Measurements from ENCODE around the gene TNS1. TPM values are rescaled to one million over a fixed set of nuclear protein-coding genes. Genes with fewer than 3 reads are reported as not detected.

The TNS1 gene
- total RNA-seq, 1 experiment from 2014 or later: 3.4 TPM

- Mint-ChIP-seq H3K9me3 (no peaks in the 10 kb centered on the region), H3K36me3 (ENCODE audit: insufficient read depth in 1 of 3, low read depth in 3 of 3) (no peaks in the 10 kb centered on the region), H3K27ac (no peak overlapping the region), H3K4me3 (no peak overlapping the region), H3K27me3 (ENCODE audit: low read depth) (peaks cover 40% of the 10 kb centered on the region), H3K4me1 (peaks cover 9 to 12% of the 10 kb centered on the region in 2 experiments)
- Histone ChIP-seq H4K91ac (ENCODE audit: insufficient read length, low read depth, low read length) (no peak overlapping the region), H3K27me3 (ENCODE audit: insufficient read depth, low read length) (peaks cover 6% of the 10 kb centered on the region; the same call in 1 of the 2 replicates), H3K79me2 (ENCODE audit: insufficient read depth, low read length) (no peaks in the 10 kb centered on the region), H3K79me1 (ENCODE audit: insufficient read depth, low read depth, low read length, poor library complexity, severe bottlenecking) (no peaks in the 10 kb centered on the region), H2BK20ac (ENCODE audit: low read depth, low read length, poor library complexity, severe bottlenecking) (no peak overlapping the region), H2BK5ac (ENCODE audit: insufficient read length, low read length) (no peak overlapping the region), H3K18ac (ENCODE audit: insufficient read length, low read depth, low read length) (no peak overlapping the region), H3K23me2 (ENCODE audit: insufficient read length, low read depth, low read length, poor library complexity, severe bottlenecking) (peaks cover 8% of the 10 kb centered on the region), H3K9ac (ENCODE audit: extremely low read depth, insufficient read length, low read length) (no peak overlapping the region), H3K4me2 (ENCODE audit: insufficient read depth, insufficient read length, low read length) (no peak overlapping the region), H3K4me1 (ENCODE audit: insufficient read depth, low read length) (peaks cover 2% of the 10 kb centered on the region; the same call in 1 of the 2 replicates), H4K8ac (replicated peaks; ENCODE audit: insufficient read length, low read depth, low read length) (no peak overlapping the region), H3K9me3 (ENCODE audit: control insufficient read depth, low read depth, low read length) (no peaks in the 10 kb centered on the region), H4K5ac (ENCODE audit: insufficient read length, low read depth, low read length) (no peak overlapping the region), H2BK120ac (ENCODE audit: low read depth, low read length, poor library complexity, severe bottlenecking) (no peak overlapping the region), H2AFZ (ENCODE audit: low read length) (no peak overlapping the region), H4K20me1 (ENCODE audit: control insufficient read depth, insufficient read depth, insufficient read length) (no peaks in the 10 kb centered on the region), H2AK5ac (ENCODE audit: insufficient read length, low read length) (no peak overlapping the region), H3K56ac (ENCODE audit: insufficient read length, low read depth, low read length) (no peak overlapping the region), H2BK15ac (ENCODE audit: low read depth, low read length) (no peak overlapping the region), H3K4ac (ENCODE audit: low read depth, low read length) (no peak overlapping the region), H3T11ph (ENCODE audit: low read length) (no peak overlapping the region), H3K14ac (ENCODE audit: insufficient read depth, low read length) (no peak overlapping the region), H2BK12ac (ENCODE audit: insufficient read length, low read depth, low read length) (no peak overlapping the region), H3K23ac (ENCODE audit: insufficient read length, low read depth, low read length) (no peak overlapping the region), H3K27ac (ENCODE audit: insufficient read length, low read depth, low read length) (no peak overlapping the region)
- DNase-seq: no peak
- WGBS (ENCODE audit: extremely low coverage, insufficient read length, low lambda C conversion rate): no CpG with 5 or more reads among the region's 5 CpGs
- TF ChIP-seq, protein P1, sequence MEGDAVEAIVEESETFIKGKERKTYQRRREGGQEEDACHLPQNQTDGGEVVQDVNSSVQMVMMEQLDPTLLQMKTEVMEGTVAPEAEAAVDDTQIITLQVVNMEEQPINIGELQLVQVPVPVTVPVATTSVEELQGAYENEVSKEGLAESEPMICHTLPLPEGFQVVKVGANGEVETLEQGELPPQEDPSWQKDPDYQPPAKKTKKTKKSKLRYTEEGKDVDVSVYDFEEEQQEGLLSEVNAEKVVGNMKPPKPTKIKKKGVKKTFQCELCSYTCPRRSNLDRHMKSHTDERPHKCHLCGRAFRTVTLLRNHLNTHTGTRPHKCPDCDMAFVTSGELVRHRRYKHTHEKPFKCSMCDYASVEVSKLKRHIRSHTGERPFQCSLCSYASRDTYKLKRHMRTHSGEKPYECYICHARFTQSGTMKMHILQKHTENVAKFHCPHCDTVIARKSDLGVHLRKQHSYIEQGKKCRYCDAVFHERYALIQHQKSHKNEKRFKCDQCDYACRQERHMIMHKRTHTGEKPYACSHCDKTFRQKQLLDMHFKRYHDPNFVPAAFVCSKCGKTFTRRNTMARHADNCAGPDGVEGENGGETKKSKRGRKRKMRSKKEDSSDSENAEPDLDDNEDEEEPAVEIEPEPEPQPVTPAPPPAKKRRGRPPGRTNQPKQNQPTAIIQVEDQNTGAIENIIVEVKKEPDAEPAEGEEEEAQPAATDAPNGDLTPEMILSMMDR (conservative IDR thresholded peaks at IDR 0.05): peak; percentile 42; the same call in 2 of the 3 replicates
Observed at GRCh38 chr2:218036371-218036770, 33.6 kb upstream of the TNS1 start.
